NCI-H2029 (cell line): ENCODE measurements around the gene DMAC2L.
"Not testable (repeated sequence)": the region's sequence is repeated elsewhere in the genome, so short reads cannot be mapped to it uniquely, and the experiment has no call there.

Source experiments
- DNase-seq: peaks from one replicate; lab custom pipeline; 2025; lab: John Stamatoyannopoulos, UW

The DMAC2L gene

GRCh38 chr14:50355692-50356091, 43.6 kb downstream of the DMAC2L start:
- no peak for DNase-seq

- DNase-seq: not testable (repeated sequence)
Measured at GRCh38 chr14:50356283-50356682, 44.2 kb downstream of the DMAC2L start.

- no peak for DNase-seq
Measured at GRCh38 chr14:50357124-50357523, 45.0 kb downstream of the DMAC2L start.

GRCh38 chr14:50357753-50358395, 45.8 kb downstream of the DMAC2L start:
- no peak for DNase-seq

- DNase-seq: no peak
Measured at GRCh38 chr14:50359631-50360030, 47.5 kb downstream of the DMAC2L start.

- DNase-seq: no peak
Measured at GRCh38 chr14:50360093-50360492, 48.0 kb downstream of the DMAC2L start.

GRCh38 chr14:50360851-50361250, 48.7 kb downstream of the DMAC2L start:
- no peak for DNase-seq

GRCh38 chr14:50361473-50362403, 49.6 kb downstream of the DMAC2L start:
- DNase-seq: not testable (repeated sequence)

GRCh38 chr14:50362764-50363713, 50.9 kb downstream of the DMAC2L start:
- no peak for DNase-seq

- no peak for DNase-seq
Measured at GRCh38 chr14:50363714-50364111, 51.6 kb downstream of the DMAC2L start.

- no peak for DNase-seq
Measured at GRCh38 chr14:50364792-50365191, 52.7 kb downstream of the DMAC2L start.

GRCh38 chr14:50365572-50365971, 53.4 kb downstream of the DMAC2L start:
- DNase-seq: not testable (repeated sequence)

- no peak for DNase-seq
Measured at GRCh38 chr14:50366115-50366514, 54.0 kb downstream of the DMAC2L start.

GRCh38 chr14:50366589-50366988, 54.5 kb downstream of the DMAC2L start:
- no peak for DNase-seq

GRCh38 chr14:50371546-50371945, 59.4 kb downstream of the DMAC2L start:
- DNase-seq: no peak

- DNase-seq: no peak
Measured at GRCh38 chr14:50373959-50374358, 61.8 kb downstream of the DMAC2L start.

GRCh38 chr14:50375760-50376159, 63.6 kb downstream of the DMAC2L start:
- DNase-seq: no peak
